Stimulated activated CD8-positive, alpha-beta memory T cell treated with anti-CD3 and anti-CD28 coated beads, Interleukin-4, amount 100 ng/mL, for 24 hours (primary cell): ENCODE measurements around the gene MTNR1A.
A peak's percentile ranks its signal among the peaks of the same experiment; 100 is the strongest.

Source experiments
- DNase-seq: peaks from one replicate; pipeline ENCODE4 v3.0.0-alpha.2; 2020; ENCODE audit warnings: low read depth

Gene MTNR1A

GRCh38 chr4:186554914-186555827, at the start of gene MTNR1A:
MTNR1A (minus strand) TSS chr4:186555567; CDS start chr4:186555365, 202 bp downstream.
- no peak for DNase-seq

GRCh38 chr4:186604124-186604807, 48.9 kb upstream of the MTNR1A start:
- DNase-seq, result no peak

- no peak for DNase-seq
These were observed 47.6 kb upstream of the MTNR1A start for GRCh38 chr4:186602978-186603377.

GRCh38 chr4:186599483-186599882, 44.1 kb upstream of the MTNR1A start:
- no peak for DNase-seq

- no peak for DNase-seq
These were observed 43.3 kb upstream of the MTNR1A start for GRCh38 chr4:186598686-186599085.

- DNase-seq, result no peak
These were observed 41.6 kb upstream of the MTNR1A start for GRCh38 chr4:186596850-186597390.

GRCh38 chr4:186596346-186596745, 41.0 kb upstream of the MTNR1A start:
- no peak for DNase-seq

- DNase-seq, result no peak
These were observed 38.2 kb upstream of the MTNR1A start for GRCh38 chr4:186593587-186593973.

GRCh38 chr4:186592966-186593586, 37.7 kb upstream of the MTNR1A start:
- DNase-seq, result no peak

- DNase-seq, result no peak
These were observed 37.1 kb upstream of the MTNR1A start for GRCh38 chr4:186592445-186592844.

- no peak for DNase-seq
These were observed 36.3 kb upstream of the MTNR1A start for GRCh38 chr4:186591651-186592050.

- DNase-seq, result no peak
These were observed 33.1 kb upstream of the MTNR1A start for GRCh38 chr4:186588503-186588902.

GRCh38 chr4:186587416-186588018, 32.1 kb upstream of the MTNR1A start:
- DNase-seq, result peak; percentile 37

- DNase-seq, result no peak
These were observed 30.8 kb upstream of the MTNR1A start for GRCh38 chr4:186586205-186586604.

GRCh38 chr4:186584912-186585311, 29.5 kb upstream of the MTNR1A start:
- DNase-seq, result no peak

GRCh38 chr4:186581421-186581820, 26.1 kb upstream of the MTNR1A start:
- no peak for DNase-seq

- DNase-seq, result no peak
These were observed 25.3 kb upstream of the MTNR1A start for GRCh38 chr4:186580669-186581068.

- DNase-seq, result no peak
These were observed 15.0 kb upstream of the MTNR1A start for GRCh38 chr4:186570193-186570996.

GRCh38 chr4:186569533-186570192, 14.3 kb upstream of the MTNR1A start:
- DNase-seq, result no peak

- no peak for DNase-seq
These were observed 10.7 kb upstream of the MTNR1A start for GRCh38 chr4:186566068-186566467.

GRCh38 chr4:186563761-186564160, 8.4 kb upstream of the MTNR1A start:
- no peak for DNase-seq
